H1 (cell line): ENCODE measurements around the gene HLA-DPA1. TPM values are rescaled to one million over a fixed set of nuclear protein-coding genes. Genes with fewer than 3 reads are reported as not detected.

Experiments
- CTCF ChIA-PET: fragments of 300-600 bp; sonication (Branson Sonifier 250); formaldehyde crosslinking; loops from one replicate; lab custom pipeline; 2021; ENCODE audit not compliant: partially characterized antibody; lab: Charles Lee
- POLR2A ChIA-PET: fragments of 300-600 bp; sonication (Branson Sonifier 250); formaldehyde crosslinking; loops from one replicate; lab custom pipeline; 2021; ENCODE audit warnings: inconsistent platforms; ENCODE audit not compliant: partially characterized antibody; lab: Charles Lee
- DNase-seq, 2 experiments: peaks; one replicate each; pipeline versions ENCODE4 v3.0.0 to v3.0.0-alpha.2; 2010 to 2022; ENCODE audit warnings: low spot score in 2 of 2, low read depth in 1 of 2, mixed read lengths in 1 of 2
- FAIRE-seq: peaks from 2 replicates; lab custom pipeline; 2011; peaks lifted over from hg19 to GRCh38; lab: Jason Lieb, UNC
- H2AFZ ChIP-seq: 2 replicates; pipeline ENCODE4 v1.8.1; 2012; ENCODE audit warnings: low read length, inconsistent platforms
- H2AK5ac ChIP-seq: 2 replicates; pipeline ENCODE4 v1.6.1; 2013; ENCODE audit warnings: low read depth, low read length
- H2BK120ac ChIP-seq: replicated peaks from 2 replicates; pipeline ENCODE3; 2013; ENCODE audit warnings: low read depth, low read length, inconsistent platforms
- H2BK12ac ChIP-seq: 2 replicates; pipeline ENCODE4 v1.6.1; 2013; ENCODE audit warnings: low read depth, low read length
- H2BK15ac ChIP-seq: 2 replicates; pipeline ENCODE4 v1.6.1; 2013; ENCODE audit warnings: low read length
- H2BK20ac ChIP-seq: 2 replicates; pipeline ENCODE4 v1.6.1; 2013; ENCODE audit warnings: low read length
- H2BK5ac ChIP-seq: 2 replicates; pipeline ENCODE4 v1.6.1; 2013; ENCODE audit warnings: low read depth, low read length
- H3K14ac ChIP-seq: 2 replicates; pipeline ENCODE4 v1.6.1; 2013; ENCODE audit warnings: inconsistent platforms; ENCODE audit not compliant: insufficient read length
- H3K18ac ChIP-seq: 2 replicates; pipeline ENCODE4 v1.6.1; 2013; ENCODE audit warnings: low read length; ENCODE audit errors: extremely low read depth
- H3K23ac ChIP-seq: 2 replicates; pipeline ENCODE4 v1.6.1; 2013; ENCODE audit warnings: inconsistent platforms; ENCODE audit not compliant: insufficient read length
- H3K23me2 ChIP-seq: 2 replicates; pipeline ENCODE4 v1.6.1; 2013; ENCODE audit warnings: low read depth, low read length
- H3K27ac ChIP-seq: 2 replicates; pipeline ENCODE4 v1.6.1; 2011; ENCODE audit warnings: low read depth, low read length, inconsistent platforms
- H3K27me3 ChIP-seq, 4 experiments: replicated peaks in 1 of 4; 1 replicate in 1 of 4; 2 replicates in 3 of 4; pipeline versions ENCODE4 v1.6.1 to v1.8.1; 2011 to 2013; ENCODE audit warnings: low read length in 3 of 4, mild to moderate bottlenecking in 3 of 4, inconsistent platforms in 2 of 4, mixed read lengths in 2 of 4, moderate library complexity in 1 of 4; ENCODE audit not compliant: control insufficient read depth in 3 of 4, insufficient read depth in 3 of 4; ENCODE audit errors: extremely low read depth in 1 of 4
- H3K36me3 ChIP-seq, 4 experiments: 2 replicates each; pipeline versions ENCODE4 v1.6.1 to v1.8.1; 2011 to 2013; ENCODE audit warnings: mild to moderate bottlenecking in 4 of 4, low read length in 3 of 4, moderate library complexity in 2 of 4, control low read depth in 1 of 4, inconsistent platforms in 1 of 4; ENCODE audit not compliant: insufficient read depth in 4 of 4, control insufficient read depth in 2 of 4
- H3K4ac ChIP-seq: replicated peaks from 2 replicates; pipeline ENCODE3; 2013; ENCODE audit warnings: low read length, low read depth, mixed read lengths, inconsistent platforms; ENCODE audit not compliant: insufficient read length
- H3K4me1 ChIP-seq, 4 experiments: replicated peaks in 1 of 4; 1 replicate in 1 of 4; 2 replicates in 3 of 4; pipeline versions ENCODE4 v1.6.1 to v1.8.1; 2011 to 2013; ENCODE audit warnings: low read length in 3 of 4, inconsistent platforms in 2 of 4, mixed read lengths in 1 of 4; ENCODE audit not compliant: insufficient read depth in 4 of 4, control insufficient read depth in 3 of 4
- H3K4me2 ChIP-seq, 2 experiments: 2 replicates each; pipeline versions ENCODE4 v1.6.1 to v1.8.1; 2011 to 2013; ENCODE audit warnings: low read depth in 2 of 2, low read length in 2 of 2, control low read depth in 1 of 2, inconsistent platforms in 1 of 2, mild to moderate bottlenecking in 1 of 2; ENCODE audit not compliant: insufficient read depth in 1 of 2
- H3K4me3 ChIP-seq, 4 experiments: fragments of 200-600, 300-600 bp in 1 of 4; sonication (generic), shearing (Covaris generic), sonication (Bioruptor Twin) in 1 of 4; 2 replicates each; pipeline versions ENCODE4 v1.5.1 to v1.8.1; 2011 to 2016; ENCODE audit warnings: low read length in 4 of 4, low read depth in 3 of 4, control low read depth in 2 of 4, inconsistent platforms in 2 of 4, mild to moderate bottlenecking in 2 of 4, mixed read lengths in 1 of 4, moderate library complexity in 1 of 4; ENCODE audit not compliant: insufficient read depth in 2 of 4; ENCODE audit errors: extremely low read depth in 1 of 4
- H3K56ac ChIP-seq: replicated peaks from 2 replicates; pipeline ENCODE3; 2013; ENCODE audit warnings: low read depth, mild to moderate bottlenecking, mixed read lengths, low read length, inconsistent platforms; ENCODE audit not compliant: insufficient read length
- H3K79me1 ChIP-seq: 2 replicates; pipeline ENCODE4 v1.6.1; 2013; ENCODE audit warnings: low read depth, low read length, control low read depth
- H3K79me2 ChIP-seq, 2 experiments: 2 replicates each; pipeline versions ENCODE4 v1.6.1 to v1.8.1; 2012 to 2013; ENCODE audit warnings: low read length in 2 of 2, mild to moderate bottlenecking in 2 of 2, inconsistent platforms in 1 of 2; ENCODE audit not compliant: insufficient read depth in 2 of 2, control insufficient read depth in 1 of 2
- H3K9ac ChIP-seq, 4 experiments: replicated peaks in 1 of 4; 1 replicate in 1 of 4; 2 replicates in 3 of 4; pipeline versions ENCODE4 v1.6.1 to v1.8.1; 2011 to 2013; ENCODE audit warnings: low read depth in 3 of 4, low read length in 3 of 4, control low read depth in 2 of 4, mild to moderate bottlenecking in 2 of 4, moderate library complexity in 2 of 4, inconsistent platforms in 1 of 4; ENCODE audit errors: extremely low read depth in 1 of 4
- H3K9me3 ChIP-seq, 2 experiments: 2 replicates each; pipeline versions ENCODE4 v1.6.1 to v1.8.1; 2012 to 2013; ENCODE audit warnings: mild to moderate bottlenecking in 2 of 2, moderate library complexity in 2 of 2, control low read depth in 1 of 2, inconsistent platforms in 1 of 2, low read depth in 1 of 2, low read length in 1 of 2, mixed read lengths in 1 of 2; ENCODE audit not compliant: insufficient read depth in 2 of 2
- H4K20me1 ChIP-seq, 2 experiments: replicated peaks in 1 of 2; 2 replicates each; pipeline versions ENCODE3 to v1.8.1; 2011 to 2013; ENCODE audit warnings: inconsistent platforms in 2 of 2, low read length in 2 of 2, mild to moderate bottlenecking in 1 of 2; ENCODE audit not compliant: insufficient read depth in 2 of 2, control insufficient read depth in 1 of 2
- H4K5ac ChIP-seq: 2 replicates; pipeline ENCODE4 v1.6.1; 2013; ENCODE audit warnings: low read length, low read depth, mixed read lengths, inconsistent platforms; ENCODE audit not compliant: insufficient read length
- H4K8ac ChIP-seq: 2 replicates; pipeline ENCODE4 v1.8.0; 2013; ENCODE audit warnings: mild to moderate bottlenecking, moderate library complexity, low read length, inconsistent platforms; ENCODE audit not compliant: insufficient read depth; ENCODE audit errors: extremely low read depth
- H4K91ac ChIP-seq: replicated peaks from 2 replicates; pipeline ENCODE3; 2013; ENCODE audit warnings: low read length, mixed read lengths, inconsistent platforms; ENCODE audit not compliant: insufficient read length
- BCL11A ChIP-seq, 2 experiments: IDR thresholded peaks; one replicate each; pipeline ENCODE4 v1.6.1; 2011; ENCODE audit warnings: low read depth in 2 of 2, low read length in 2 of 2, mild to moderate bottlenecking in 2 of 2
- CTBP2 ChIP-seq: IDR thresholded peaks from 2 replicates; pipeline ENCODE4 v1.7.0; 2011; ENCODE audit warnings: borderline replicate concordance, mild to moderate bottlenecking, moderate library complexity, mixed read lengths, low read length; ENCODE audit not compliant: insufficient read depth, insufficient read length
- EGR1 ChIP-seq: IDR thresholded peaks from 2 replicates; pipeline ENCODE4 v1.6.1; 2011; ENCODE audit warnings: low read depth, low read length, borderline replicate concordance
- KDM4A ChIP-seq: IDR thresholded peaks from one replicate; pipeline ENCODE4 v1.7.1; 2012; ENCODE audit warnings: low read depth, mild to moderate bottlenecking, moderate library complexity, low read length, inconsistent platforms; ENCODE audit not compliant: severe bottlenecking
- KDM5A ChIP-seq: fragments of 200-600 bp; IDR thresholded peaks from 2 replicates; pipeline ENCODE4 v1.7.1; 2012; ENCODE audit warnings: mild to moderate bottlenecking, low read length, inconsistent platforms, mixed read lengths
- NANOG ChIP-seq: IDR thresholded peaks from 2 replicates; pipeline ENCODE4 v1.6.1; 2011; ENCODE audit warnings: low read length, low read depth, mild to moderate bottlenecking, inconsistent platforms; ENCODE audit not compliant: insufficient read depth, poor library complexity, severe bottlenecking
- POLR2AphosphoS5 ChIP-seq: IDR thresholded peaks from 2 replicates; pipeline ENCODE4 v1.6.1; 2011; ENCODE audit warnings: low read depth, low read length
- POU5F1 ChIP-seq: IDR thresholded peaks from 2 replicates; pipeline ENCODE4 v1.6.1; 2011; ENCODE audit warnings: low read depth, mild to moderate bottlenecking, low read length, moderate library complexity
- RAD21 ChIP-seq, 2 experiments: IDR thresholded peaks in 1 of 2; conservative IDR thresholded peaks in 1 of 2; 2 replicates each; pipeline ENCODE4 v1.6.1; 2011; ENCODE audit warnings: low read depth in 2 of 2, low read length in 2 of 2, improper control_type of control experiment in 1 of 2, inconsistent platforms in 1 of 2, mild to moderate bottlenecking in 1 of 2, moderate library complexity in 1 of 2
- TCF12 ChIP-seq: IDR thresholded peaks from 2 replicates; pipeline ENCODE4 v1.6.1; 2011; ENCODE audit warnings: low read depth, mild to moderate bottlenecking, low read length
- WGBS, 2 experiments: shearing (Covaris generic) in 1 of 2; methylation state at CpG; one replicate each; pipeline versions ENCODE4 v1.1.6 to v1.1.7; 2013 to 2015; ENCODE audit warnings: low lambda C conversion rate in 2 of 2, mixed read lengths in 2 of 2, inconsistent platforms in 1 of 2, low coverage in 1 of 2, missing lambda C conversion rate in 1 of 2; ENCODE audit not compliant: insufficient replicate concordance in 2 of 2, insufficient coverage in 1 of 2, insufficient read length in 1 of 2; ENCODE audit errors: extremely low coverage in 1 of 2, missing lambda C conversion rate in 1 of 2; 5-methylcytosine and 5-hydroxymethylcytosine counted together
- polyA plus RNA-seq, 7 experiments: library from polyadenylated mRNA; depleted of rRNA in 3 of 7; stranded (reverse) in 5 of 7; unstranded in 2 of 7; fragments of >200 nt in 5 of 7; fragments of 200-250 nt in 2 of 7; gene quantifications; 1 replicate in 5 of 7; 2 replicates in 1 of 7; 4 replicates in 1 of 7; pipeline versions ENCODE4 v1.2.1 to v1.2.3, GENCODE V29; 2011 to 2013; ENCODE audit warnings: missing spikeins in 2 of 7, mixed read lengths in 2 of 7
- total RNA-seq: library from RNA; stranded (reverse); fragmentation: NEBNext Ultra II Directional; extraction: Animal tissue kit (Norgen Biotek cat#: 25700); gene quantifications from 2 replicates; pipeline ENCODE4 v1.2.1, GENCODE V29; 2021
- TF ChIP-seq, protein P1 (sequence below): IDR thresholded peaks from 2 replicates; pipeline ENCODE4 v1.6.1; 2012; ENCODE audit warnings: low read length, inconsistent platforms
- TF ChIP-seq, protein P2 (sequence below): IDR thresholded peaks from 2 replicates; pipeline ENCODE4 v1.6.1; 2012; ENCODE audit warnings: inconsistent platforms

The HLA-DPA1 gene
- total and polyA plus RNA-seq, 2 of the 8 experiments (the other 6 are each of a cell fraction or from before 2014, with no cell fraction given) = 6.2 to 13.1 TPM

DNA sequence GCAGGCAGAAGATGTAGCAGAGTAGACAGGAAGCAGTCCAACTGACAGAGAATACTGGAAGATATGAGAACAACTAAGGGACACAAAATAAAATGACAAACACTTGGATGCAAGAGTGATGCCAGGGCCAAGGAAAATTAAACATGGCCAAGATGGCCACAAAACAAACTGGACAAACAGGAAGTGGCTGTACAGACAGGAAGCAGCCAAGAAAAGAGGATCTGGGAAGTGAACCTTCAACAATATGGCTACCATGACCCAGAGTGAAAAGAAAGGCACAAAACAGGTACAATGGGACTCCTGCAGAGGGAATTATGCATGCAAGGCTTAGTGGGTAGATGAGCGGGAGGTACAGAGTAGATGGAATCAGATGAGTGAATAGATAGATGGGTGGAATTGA, 31.4 kb upstream of the HLA-DPA1 start:
- Histone ChIP-seq H3K4me3 (no peak overlapping the region), H3K4me2 (no peak overlapping the region), H3K9me3 (peaks cover 6 to 7% of the 10 kb centered on the region in 2 experiments), H3K23ac (no peak overlapping the region), H2AK5ac (no peak overlapping the region), H3K27ac (no peak overlapping the region), H3K4ac (peak overlapping the region; percentile 71), H3K79me1 (no peaks in the 10 kb centered on the region), H2AFZ (0 out of 2 replicates have a peak overlapping the region, but pooled peaks have one; percentile 16), H3K36me3 (no peaks in the 10 kb centered on the region; a peak in 1 of 8 replicates), H2BK5ac (no peak overlapping the region), H2BK20ac (no peak overlapping the region), H4K91ac (no peak overlapping the region), H2BK15ac (no peak overlapping the region), H3K14ac (no peak overlapping the region), H3K4me1 (no peaks in the 10 kb centered on the region), H4K8ac (no peak overlapping the region), H3K27me3 (no peaks in the 10 kb centered on the region; a peak in 1 of 7 replicates), H3K18ac (no peak overlapping the region), H3K23me2 (peaks cover 6% of the 10 kb centered on the region; the same call in 1 of the 2 replicates), H3K79me2 (no peaks in the 10 kb centered on the region), H4K20me1 (no peaks in the 10 kb centered on the region), H2BK12ac (0 out of 2 replicates have a peak overlapping the region, but pooled peaks have one; percentile 27), H3K56ac (no peak overlapping the region), H4K5ac (no peak overlapping the region), H3K9ac (no peak overlapping the region), H2BK120ac (no peak overlapping the region)
- ChIA-PET POLR2A (no interaction called here), CTCF (no interaction called here)
- DNase-seq (no peak), FAIRE-seq (no peak)
- WGBS, 2 experiments = 75% methylated on average over 1 of the region's 1 CpG; no CpG with 5 or more reads in 1 of the 2 experiments
- no peak for TF ChIP-seq CTBP2
- TF ChIP-seq POU5F1 = no peak
- TF ChIP-seq KDM4A = no peak
- TF ChIP-seq RAD21 (IDR thresholded peaks at IDR 0.05 in 1 of 2, conservative IDR thresholded peaks at IDR 0.05 in 1 of 2; ENCODE audit: low read depth in 2 of 2, low read length in 2 of 2) = no peak
- TF ChIP-seq TCF12 = no peak
- no peak for TF ChIP-seq EGR1
- TF ChIP-seq, protein P1, sequence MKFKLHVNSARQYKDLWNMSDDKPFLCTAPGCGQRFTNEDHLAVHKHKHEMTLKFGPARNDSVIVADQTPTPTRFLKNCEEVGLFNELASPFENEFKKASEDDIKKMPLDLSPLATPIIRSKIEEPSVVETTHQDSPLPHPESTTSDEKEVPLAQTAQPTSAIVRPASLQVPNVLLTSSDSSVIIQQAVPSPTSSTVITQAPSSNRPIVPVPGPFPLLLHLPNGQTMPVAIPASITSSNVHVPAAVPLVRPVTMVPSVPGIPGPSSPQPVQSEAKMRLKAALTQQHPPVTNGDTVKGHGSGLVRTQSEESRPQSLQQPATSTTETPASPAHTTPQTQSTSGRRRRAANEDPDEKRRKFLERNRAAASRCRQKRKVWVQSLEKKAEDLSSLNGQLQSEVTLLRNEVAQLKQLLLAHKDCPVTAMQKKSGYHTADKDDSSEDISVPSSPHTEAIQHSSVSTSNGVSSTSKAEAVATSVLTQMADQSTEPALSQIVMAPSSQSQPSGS = no peak
- TF ChIP-seq KDM5A = no peak
- TF ChIP-seq BCL11A (IDR thresholded peaks at IDR 0.05; ENCODE audit: low read depth in 2 of 2, low read length in 2 of 2) = no peak
- TF ChIP-seq, protein P2, sequence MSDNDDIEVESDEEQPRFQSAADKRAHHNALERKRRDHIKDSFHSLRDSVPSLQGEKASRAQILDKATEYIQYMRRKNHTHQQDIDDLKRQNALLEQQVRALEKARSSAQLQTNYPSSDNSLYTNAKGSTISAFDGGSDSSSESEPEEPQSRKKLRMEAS = no peak
- no peak for TF ChIP-seq NANOG
- no peak for TF ChIP-seq POLR2AphosphoS5
